ENCODE data around the gene ZBP1. TPM values are rescaled to one million over a fixed set of nuclear protein-coding genes. Genes with fewer than 3 reads are reported as not detected.

ZBP1 gene
- total and polyA plus RNA-seq, 9 donors = 0.12 to 0.92 (median 0.24) TPM; not detected in 4

- intact Hi-C loops (cut with DNase I) = loop anchor here in 1 of 4 donors (10.0 kb wide), 1 partner anchor 200 kb away; no protein-coding TSS in a partner anchor
- WGBS, 3 donors = 63 to 67% (median 65%) methylated on average over 8 of the region's 8 CpGs
- H3K27ac ChIP-seq = no peak overlapping the region
These were observed 35.3 kb downstream of the ZBP1 start for GRCh38 chr20:57584768-57585461.

GRCh38 chr20:57583289-57584257, 36.7 kb downstream of the ZBP1 start:
- H3K27me3 ChIP-seq = no peaks in the 10 kb centered on the region

More at GRCh38 chr20:57584768-57585461, 35.3 kb downstream of the ZBP1 start:
- Histone ChIP-seq H3K27me3 (no peaks in the 10 kb centered on the region), H3K4me1 (ENCODE audit: insufficient read depth) (peaks cover 6% of the 10 kb centered on the region), H3K9me3 (no peaks in the 10 kb centered on the region), H3K4me3 (no peak overlapping the region), H3K36me3 (no peaks in the 10 kb centered on the region)
- TF ChIP-seq POLR2A (IDR thresholded peaks at IDR 0.05) (no peak), EP300 (IDR thresholded peaks at IDR 0.05) (no peak), CTCF (IDR thresholded peaks at IDR 0.05) (no peak)
- no peak for DNase-seq

GRCh38 chr20:57582432-57583288, 37.6 kb downstream of the ZBP1 start:
- Histone ChIP-seq H3K4me3 (no peak overlapping the region), H3K36me3 (no peaks in the 10 kb centered on the region)

More at GRCh38 chr20:57583289-57584257, 36.7 kb downstream of the ZBP1 start:
- intact Hi-C loops (cut with DNase I) = loop anchor here in 1 of 4 donors (10.0 kb wide), 1 partner anchor 199 kb away; no protein-coding TSS in a partner anchor
- H3K27ac ChIP-seq = peak overlapping the region in 1 of 2 donors; percentile 62
- 80 to 86% (median 86%) methylated on average over 18 of the region's 18 CpGs for WGBS, 3 donors
- no peaks in the 10 kb centered on the region for H3K36me3 ChIP-seq
- peaks cover 9% of the 10 kb centered on the region for H3K4me1 ChIP-seq (ENCODE audit: insufficient read depth)
- no peak for DNase-seq
- no peak overlapping the region for H3K4me3 ChIP-seq
- no peaks in the 10 kb centered on the region for H3K9me3 ChIP-seq
- TF ChIP-seq EP300 (IDR thresholded peaks at IDR 0.05) (no peak), CTCF (IDR thresholded peaks at IDR 0.05) (no peak), POLR2A (IDR thresholded peaks at IDR 0.05) (no peak)

More at GRCh38 chr20:57582432-57583288, 37.6 kb downstream of the ZBP1 start:
- peak; percentile 59 to 77 (median 71) for DNase-seq
- Histone ChIP-seq H3K27ac (peak overlapping the region in 1 of 2 donors; percentile 62), H3K9me3 (no peaks in the 10 kb centered on the region), H3K27me3 (no peaks in the 10 kb centered on the region), H3K4me1 (ENCODE audit: insufficient read depth) (peaks cover 9% of the 10 kb centered on the region)
- intact Hi-C loops (cut with DNase I) = loop anchor here in 1 of 4 donors (10.0 kb wide), 1 partner anchor 198 kb away; no protein-coding TSS in a partner anchor
- TF ChIP-seq POLR2A (IDR thresholded peaks at IDR 0.05) (no peak), CTCF (IDR thresholded peaks at IDR 0.05) (peak in 1 of 3 donors; percentile 16), EP300 (IDR thresholded peaks at IDR 0.05) (no peak)
- 8 to 34% (median 9%) methylated on average over 21 of the region's 21 CpGs for WGBS, 3 donors
